Stomach (tissue), 4 donors: ENCODE data around the gene SHF.

Experiments
- EP300 ChIP-seq: sonication (generic); formaldehyde crosslinking; IDR thresholded peaks from one replicate; pipeline ENCODE4 v1.6.1; 2017; ENCODE audit warnings: antibody characterized with exemption
- POLR2A ChIP-seq, 4 donors: fragments of 450-650 bp; IDR thresholded peaks; one replicate each; pipeline ENCODE4 v1.6.1; 2016; ENCODE audit warnings: antibody characterized with exemption in 4 of 4, control low read depth in 2 of 4, mild to moderate bottlenecking in 1 of 4, moderate library complexity in 1 of 4
- POLR2AphosphoS5 ChIP-seq, 3 donors: sonication (generic); formaldehyde crosslinking; IDR thresholded peaks; one replicate each; pipeline ENCODE4 v1.6.1; 2016; ENCODE audit warnings: antibody characterized with exemption in 3 of 3
- TF ChIP-seq, protein P1 (sequence below), 7 experiments: fragments of 450-650 bp in 4 of 7; fragments of 200-600 bp in 3 of 7; sonication (generic) in 3 of 7; IDR thresholded peaks; one replicate each; pipeline ENCODE4 v1.5.1; 2016 to 2019; ENCODE audit warnings: antibody characterized with exemption in 7 of 7, control low read depth in 2 of 7, mild to moderate bottlenecking in 1 of 7

DNA sequence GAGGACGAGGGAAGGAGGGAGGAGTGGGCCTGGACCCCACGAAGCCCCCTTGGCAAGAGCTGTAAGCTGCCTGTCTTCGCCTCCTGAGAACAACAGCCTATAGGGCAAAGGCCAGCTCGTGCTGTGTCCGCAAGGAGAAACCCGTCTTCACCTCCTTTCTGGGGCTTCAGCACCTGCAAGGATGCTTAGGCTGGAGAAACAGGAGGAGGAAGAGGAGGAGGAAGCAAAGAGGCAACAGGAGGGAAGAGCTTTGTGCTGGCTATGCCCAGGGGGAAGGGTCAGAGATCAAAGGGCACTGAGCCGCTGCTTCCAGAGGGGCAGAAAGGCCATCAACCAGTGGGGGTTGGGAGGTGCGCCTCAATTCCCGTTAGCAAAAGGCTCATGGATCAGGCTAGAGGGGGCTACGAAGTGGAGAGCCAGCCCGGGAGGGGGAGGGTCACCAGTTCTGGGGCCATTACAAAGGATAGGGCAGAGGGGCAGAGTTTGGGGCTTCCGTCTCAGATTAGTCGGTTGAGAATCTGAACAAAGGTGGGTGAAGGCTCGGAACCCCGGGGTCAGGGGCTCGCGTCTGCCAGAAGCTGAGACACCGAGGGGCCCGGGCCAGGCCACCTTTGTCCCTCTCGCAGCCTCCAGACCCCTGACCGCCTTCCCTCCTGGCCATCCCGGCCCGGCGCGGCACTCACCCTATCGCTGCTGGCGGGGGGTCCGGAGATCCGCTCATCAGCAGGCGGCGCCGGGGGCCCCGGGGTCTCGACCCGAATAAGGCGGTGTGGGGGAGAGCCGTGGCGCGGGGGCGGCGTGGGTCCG is 792 bp downstream of the SHF start:
- TF ChIP-seq, protein P1, sequence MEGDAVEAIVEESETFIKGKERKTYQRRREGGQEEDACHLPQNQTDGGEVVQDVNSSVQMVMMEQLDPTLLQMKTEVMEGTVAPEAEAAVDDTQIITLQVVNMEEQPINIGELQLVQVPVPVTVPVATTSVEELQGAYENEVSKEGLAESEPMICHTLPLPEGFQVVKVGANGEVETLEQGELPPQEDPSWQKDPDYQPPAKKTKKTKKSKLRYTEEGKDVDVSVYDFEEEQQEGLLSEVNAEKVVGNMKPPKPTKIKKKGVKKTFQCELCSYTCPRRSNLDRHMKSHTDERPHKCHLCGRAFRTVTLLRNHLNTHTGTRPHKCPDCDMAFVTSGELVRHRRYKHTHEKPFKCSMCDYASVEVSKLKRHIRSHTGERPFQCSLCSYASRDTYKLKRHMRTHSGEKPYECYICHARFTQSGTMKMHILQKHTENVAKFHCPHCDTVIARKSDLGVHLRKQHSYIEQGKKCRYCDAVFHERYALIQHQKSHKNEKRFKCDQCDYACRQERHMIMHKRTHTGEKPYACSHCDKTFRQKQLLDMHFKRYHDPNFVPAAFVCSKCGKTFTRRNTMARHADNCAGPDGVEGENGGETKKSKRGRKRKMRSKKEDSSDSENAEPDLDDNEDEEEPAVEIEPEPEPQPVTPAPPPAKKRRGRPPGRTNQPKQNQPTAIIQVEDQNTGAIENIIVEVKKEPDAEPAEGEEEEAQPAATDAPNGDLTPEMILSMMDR (IDR thresholded peaks at IDR 0.05) = no peak
- TF ChIP-seq POLR2AphosphoS5 (IDR thresholded peaks at IDR 0.05) (no peak), POLR2A (IDR thresholded peaks at IDR 0.05) (no peak), EP300 (no peak)
